DND-41 (cell line): ENCODE measurements around the gene NSDHL.

ENCODE experiments used
- ATAC-seq: fragments of 200-7000 bp; cut with Tn5 transposase; 3 replicates; pipeline ENCODE4 v1.9.1; 2021; ENCODE audit warnings: low read depth; ENCODE audit not compliant: insufficient read depth
- DNase-seq: peaks from one replicate; pipeline ENCODE4 v3.0.0-alpha.2; 2020
- H2AFZ ChIP-seq: 2 replicates; pipeline ENCODE4 v1.6.0; 2012; ENCODE audit warnings: low read depth, low read length
- H3K27ac ChIP-seq: 2 replicates; pipeline ENCODE4 v1.5.1; 2012; ENCODE audit warnings: low read length, inconsistent platforms
- H3K27me3 ChIP-seq: fragments of 200-600 bp; sonication (generic); 2 replicates; pipeline ENCODE4 v1.6.0; 2012; ENCODE audit warnings: low read length, mild to moderate bottlenecking, inconsistent platforms; ENCODE audit not compliant: insufficient read depth, poor library complexity
- H3K36me3 ChIP-seq: 2 replicates; pipeline ENCODE4 v1.5.1; 2012; ENCODE audit warnings: low read length, inconsistent platforms; ENCODE audit not compliant: insufficient read depth
- H3K4me1 ChIP-seq: 2 replicates; pipeline ENCODE4 v1.5.1; 2012; ENCODE audit warnings: mild to moderate bottlenecking, low read length; ENCODE audit not compliant: insufficient read depth
- H3K4me2 ChIP-seq: 2 replicates; pipeline ENCODE4 v1.6.0; 2012; ENCODE audit warnings: mild to moderate bottlenecking, moderate library complexity, low read length, inconsistent platforms; ENCODE audit not compliant: insufficient read depth
- H3K4me3 ChIP-seq, 2 experiments: fragments of 200-600 bp in 1 of 2; shearing (Covaris generic) in 1 of 2; 2 replicates each; pipeline ENCODE4 v1.5.1; 2012 to 2016; ENCODE audit warnings: inconsistent platforms in 2 of 2, low read length in 2 of 2, mild to moderate bottlenecking in 2 of 2, low read depth in 1 of 2, moderate library complexity in 1 of 2
- H3K79me2 ChIP-seq: 2 replicates; pipeline ENCODE4 v1.6.0; 2012; ENCODE audit warnings: low read length, inconsistent platforms; ENCODE audit not compliant: insufficient read depth
- H3K9ac ChIP-seq: 2 replicates; pipeline ENCODE4 v1.6.0; 2012; ENCODE audit warnings: low read depth, mild to moderate bottlenecking, inconsistent platforms, low read length, moderate library complexity
- H3K9me3 ChIP-seq: 2 replicates; pipeline ENCODE4 v1.5.1; 2012; ENCODE audit warnings: low read length, moderate library complexity, mild to moderate bottlenecking, inconsistent platforms; ENCODE audit not compliant: insufficient read depth, severe bottlenecking
- H4K20me1 ChIP-seq: 2 replicates; pipeline ENCODE4 v1.6.0; 2012; ENCODE audit warnings: low read length; ENCODE audit not compliant: insufficient read depth
- EZH2 ChIP-seq: IDR thresholded peaks from 3 replicates; pipeline ENCODE4 v1.6.1; 2012; ENCODE audit warnings: borderline replicate concordance, low read depth, mild to moderate bottlenecking, moderate library complexity, low read length, inconsistent platforms; ENCODE audit not compliant: severe bottlenecking
- TF ChIP-seq, protein P1 (sequence below): IDR thresholded peaks from 2 replicates; pipeline ENCODE4 v1.5.1; 2012; ENCODE audit warnings: borderline replicate concordance, low read length, moderate library complexity, mild to moderate bottlenecking; ENCODE audit not compliant: poor library complexity, severe bottlenecking; ENCODE audit errors: extremely low read depth

Gene NSDHL

DNA sequence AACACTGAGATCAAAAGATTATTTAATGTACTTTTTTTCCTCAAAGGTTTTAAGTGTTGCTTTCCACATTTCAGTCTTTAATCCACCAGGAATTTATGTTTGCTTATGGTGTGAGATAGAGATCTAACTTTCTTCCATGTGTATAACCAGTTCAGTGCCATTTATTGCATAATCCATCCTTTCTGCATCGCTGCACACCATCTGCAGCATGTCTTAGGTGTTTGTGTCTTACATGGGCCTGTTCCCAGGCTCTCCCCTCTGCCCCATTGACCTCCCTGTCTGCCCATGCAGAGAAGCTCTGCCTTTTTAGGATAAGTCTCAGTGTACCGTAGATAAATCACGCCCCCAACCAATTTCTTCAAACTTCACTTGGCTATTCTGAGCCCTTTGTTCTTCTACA lies 30.3 kb downstream of the NSDHL start:
- H3K4me1 ChIP-seq = no peaks in the 10 kb centered on the region

DNA sequence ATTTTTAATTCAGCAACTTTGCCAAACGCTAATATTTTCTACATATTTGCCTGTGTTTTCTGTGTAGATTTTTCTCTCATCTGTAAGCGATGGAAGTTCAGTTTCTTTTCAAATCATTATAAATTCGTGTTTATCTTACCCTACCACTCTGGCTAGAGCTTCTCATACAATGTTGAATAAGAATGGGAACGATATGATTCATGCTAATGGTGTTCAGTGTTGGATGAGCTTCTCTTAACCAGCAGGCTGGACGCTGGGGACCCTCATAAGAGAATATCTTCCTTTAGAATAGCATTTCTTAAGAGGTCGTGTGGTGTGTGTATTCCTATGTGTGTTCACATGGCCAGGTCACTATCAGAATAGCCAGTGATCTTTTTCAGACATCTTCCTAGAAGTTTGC lies 31.0 kb downstream of the NSDHL start:
- Histone ChIP-seq H3K79me2 (no peaks in the 10 kb centered on the region), H3K4me2 (no peak overlapping the region), H3K4me1 (no peaks in the 10 kb centered on the region), H3K9ac (no peak overlapping the region), H3K36me3 (peaks cover 58% of the 10 kb centered on the region), H3K4me3 (no peak overlapping the region), H2AFZ (no peak overlapping the region), H3K9me3 (no peaks in the 10 kb centered on the region), H3K27ac (no peak overlapping the region), H4K20me1 (no peaks in the 10 kb centered on the region), H3K27me3 (no peaks in the 10 kb centered on the region)
- ATAC-seq (no peak), DNase-seq (no peak)
- TF ChIP-seq, protein P1, sequence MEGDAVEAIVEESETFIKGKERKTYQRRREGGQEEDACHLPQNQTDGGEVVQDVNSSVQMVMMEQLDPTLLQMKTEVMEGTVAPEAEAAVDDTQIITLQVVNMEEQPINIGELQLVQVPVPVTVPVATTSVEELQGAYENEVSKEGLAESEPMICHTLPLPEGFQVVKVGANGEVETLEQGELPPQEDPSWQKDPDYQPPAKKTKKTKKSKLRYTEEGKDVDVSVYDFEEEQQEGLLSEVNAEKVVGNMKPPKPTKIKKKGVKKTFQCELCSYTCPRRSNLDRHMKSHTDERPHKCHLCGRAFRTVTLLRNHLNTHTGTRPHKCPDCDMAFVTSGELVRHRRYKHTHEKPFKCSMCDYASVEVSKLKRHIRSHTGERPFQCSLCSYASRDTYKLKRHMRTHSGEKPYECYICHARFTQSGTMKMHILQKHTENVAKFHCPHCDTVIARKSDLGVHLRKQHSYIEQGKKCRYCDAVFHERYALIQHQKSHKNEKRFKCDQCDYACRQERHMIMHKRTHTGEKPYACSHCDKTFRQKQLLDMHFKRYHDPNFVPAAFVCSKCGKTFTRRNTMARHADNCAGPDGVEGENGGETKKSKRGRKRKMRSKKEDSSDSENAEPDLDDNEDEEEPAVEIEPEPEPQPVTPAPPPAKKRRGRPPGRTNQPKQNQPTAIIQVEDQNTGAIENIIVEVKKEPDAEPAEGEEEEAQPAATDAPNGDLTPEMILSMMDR = no peak
- TF ChIP-seq EZH2 = no peak

More for the DNA sequence above, 30.3 kb downstream of the NSDHL start:
- Histone ChIP-seq H3K9me3 (no peaks in the 10 kb centered on the region), H2AFZ (no peak overlapping the region), H4K20me1 (no peaks in the 10 kb centered on the region), H3K79me2 (no peaks in the 10 kb centered on the region), H3K9ac (no peak overlapping the region), H3K4me3 (no peak overlapping the region), H3K4me2 (no peak overlapping the region), H3K27me3 (no peaks in the 10 kb centered on the region), H3K27ac (no peak overlapping the region), H3K36me3 (peaks cover 51% of the 10 kb centered on the region; the same call in 1 of the 2 replicates)
- no peak for DNase-seq
- TF ChIP-seq, protein P1 = no peak
- TF ChIP-seq EZH2 = no peak
- no peak for ATAC-seq

DNA sequence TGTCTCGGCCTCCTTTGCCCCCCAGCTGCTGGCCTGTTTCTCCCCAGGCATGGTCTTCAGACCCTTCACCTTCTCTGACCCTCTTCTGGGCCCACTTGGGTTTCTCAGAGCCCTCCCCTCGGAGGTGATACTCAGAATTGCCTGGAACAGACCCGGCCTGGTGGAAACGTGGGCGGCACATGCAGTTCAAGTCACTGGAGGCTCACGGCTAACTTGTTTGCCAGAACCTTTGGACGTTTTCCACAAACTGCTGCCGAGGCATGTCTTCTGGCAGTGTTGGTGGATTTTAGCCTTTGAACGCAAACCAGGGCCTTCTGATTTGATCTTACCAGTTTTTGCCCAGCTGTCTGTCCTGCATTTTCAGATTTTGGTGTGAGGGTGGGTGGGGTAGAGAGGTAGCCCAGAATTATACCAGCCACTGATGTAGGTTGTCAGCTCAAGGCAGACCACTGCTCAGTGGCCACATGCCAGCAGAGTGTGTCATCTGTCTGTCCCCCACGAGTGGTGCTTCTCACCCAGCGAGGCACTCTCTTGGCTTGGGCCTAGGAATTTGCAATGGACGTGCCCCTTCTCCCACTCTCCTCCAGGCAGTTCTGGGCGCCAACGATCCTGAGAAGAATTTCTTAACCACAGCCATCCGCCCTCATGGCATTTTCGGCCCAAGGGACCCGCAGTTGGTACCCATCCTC lies 34.5 kb downstream of the NSDHL start:
- no peak for DNase-seq
- H2AFZ ChIP-seq = no peak overlapping the region

More for the DNA sequence above, 34.5 kb downstream of the NSDHL start:
- Histone ChIP-seq H3K9me3 (no peaks in the 10 kb centered on the region), H3K4me3 (no peak overlapping the region), H4K20me1 (no peaks in the 10 kb centered on the region), H3K9ac (no peak overlapping the region), H3K36me3 (peaks cover 63% of the 10 kb centered on the region), H3K4me1 (no peaks in the 10 kb centered on the region), H3K79me2 (no peaks in the 10 kb centered on the region), H3K27ac (no peak overlapping the region), H3K27me3 (no peaks in the 10 kb centered on the region), H3K4me2 (no peak overlapping the region)
- TF ChIP-seq, protein P1 = no peak
- TF ChIP-seq EZH2 = no peak
- no peak for ATAC-seq
